Measurements from ENCODE around the gene PRSS57. TPM values are rescaled to one million over a fixed set of nuclear protein-coding genes. Genes with fewer than 3 reads are reported as not detected.

The PRSS57 gene
- total and polyA plus RNA-seq, 2 of the 8 experiments (the other 6 are each of a cell fraction or from before 2014, with no cell fraction given) = not detected

GRCh38 chr19:709965-710571, 14.8 kb upstream of the PRSS57 start:
- peak overlapping the region; percentile 52 to 77 (median 54); a peak in 6 of 8 replicates for H3K4me3 ChIP-seq (ENCODE audit: extremely low read depth in 1 of 4, insufficient read depth in 2 of 4, low read depth in 3 of 4, low read length in 4 of 4)

More at GRCh38 chr19:709965-710571, 14.8 kb upstream of the PRSS57 start:
- no peak overlapping the region for H2BK15ac ChIP-seq (ENCODE audit: low read length)
- H3K9me3 ChIP-seq (ENCODE audit: insufficient read depth in 2 of 2, low read depth in 1 of 2, low read length in 1 of 2) = no peaks in the 10 kb centered on the region
- no peak overlapping the region for H2BK20ac ChIP-seq (ENCODE audit: low read length)
- H3K14ac ChIP-seq (ENCODE audit: insufficient read length) = no peak overlapping the region
- 78% methylated on average over 15 of the region's 27 CpGs; no CpG with 5 or more reads in 1 of the 2 experiments for WGBS, 2 experiments (ENCODE audit: extremely low coverage in 1 of 2, insufficient coverage in 1 of 2, insufficient read length in 1 of 2, insufficient replicate concordance in 2 of 2, low coverage in 1 of 2, low lambda C conversion rate in 2 of 2, missing lambda C conversion rate in 1 of 2)
- H2BK5ac ChIP-seq (ENCODE audit: low read depth, low read length) = no peak overlapping the region
- no peak overlapping the region for H3K4ac ChIP-seq (replicated peaks; ENCODE audit: insufficient read length, low read depth, low read length)
- no peaks in the 10 kb centered on the region for H3K36me3 ChIP-seq (ENCODE audit: control insufficient read depth in 2 of 4, insufficient read depth in 4 of 4, low read length in 3 of 4)
- ChIA-PET POLR2A (ENCODE audit: partially characterized antibody) (no interaction called here), CTCF (ENCODE audit: partially characterized antibody) (interaction anchor here (0.9 to 1.5 kb wide), 4 partner anchors 14 to 46 kb away, joined by 3 to 6 read pairs (median 4); no protein-coding TSS in a partner anchor)
- no peak overlapping the region for H4K91ac ChIP-seq (replicated peaks; ENCODE audit: insufficient read length, low read length)
- H2BK12ac ChIP-seq (ENCODE audit: low read depth, low read length) = no peak overlapping the region
- no peak for TF ChIP-seq RFX5 (IDR thresholded peaks at IDR 0.05; ENCODE audit: borderline replicate concordance, low read depth, low read length)
- no peak for TF ChIP-seq CEBPB (IDR thresholded peaks at IDR 0.05; ENCODE audit: low read depth, low read length)
- no peak for TF ChIP-seq CTBP2 (IDR thresholded peaks at IDR 0.05; ENCODE audit: borderline replicate concordance, insufficient read depth, insufficient read length, low read length)
- TF ChIP-seq RAD21 (IDR thresholded peaks at IDR 0.05 in 1 of 2, conservative IDR thresholded peaks at IDR 0.05 in 1 of 2; ENCODE audit: low read depth in 2 of 2, low read length in 2 of 2) = no peak
- no peak for TF ChIP-seq CHD1 (IDR thresholded peaks at IDR 0.05; ENCODE audit: low read depth, low read length)
- TF ChIP-seq BACH1 (IDR thresholded peaks at IDR 0.05; ENCODE audit: low read length) = no peak
- no peak for TF ChIP-seq HDAC6 (IDR thresholded peaks at IDR 0.05; ENCODE audit: low read depth, low read length)
- no peak for TF ChIP-seq SIX5 (IDR thresholded peaks at IDR 0.05; ENCODE audit: low read depth, low read length)
- DNase-seq (ENCODE audit: low read depth in 1 of 2, low spot score in 2 of 2) (peak in 1 of 2 experiments; percentile 52), FAIRE-seq (no peak)
- H3K27me3 ChIP-seq (replicated peaks in 1 of 4; ENCODE audit: control insufficient read depth in 3 of 4, extremely low read depth in 1 of 4, insufficient read depth in 3 of 4, low read length in 3 of 4) = no peaks in the 10 kb centered on the region
- no peak overlapping the region for H3K18ac ChIP-seq (ENCODE audit: extremely low read depth, low read length)
- H3K79me2 ChIP-seq (ENCODE audit: control insufficient read depth in 1 of 2, insufficient read depth in 2 of 2, low read length in 2 of 2) = no peaks in the 10 kb centered on the region
- no peak overlapping the region for H3K9ac ChIP-seq (replicated peaks in 1 of 4; ENCODE audit: extremely low read depth in 1 of 4, low read depth in 3 of 4, low read length in 3 of 4)
- peak overlapping the region; percentile 50 to 70 for H3K4me2 ChIP-seq (ENCODE audit: insufficient read depth in 1 of 2, low read depth in 2 of 2, low read length in 2 of 2)
- H3K23me2 ChIP-seq (ENCODE audit: low read depth, low read length) = peaks cover 2% of the 10 kb centered on the region; the same call in 1 of the 2 replicates
- peak overlapping the region; percentile 35; the same call in 1 of the 2 replicates for H4K8ac ChIP-seq (ENCODE audit: extremely low read depth, insufficient read depth, low read length)
- no peak overlapping the region for H3K23ac ChIP-seq (ENCODE audit: insufficient read length)
- no peak overlapping the region for H4K5ac ChIP-seq (ENCODE audit: insufficient read length, low read depth, low read length)
- no peak overlapping the region for H3K27ac ChIP-seq (ENCODE audit: low read depth, low read length)
- H2BK120ac ChIP-seq (replicated peaks; ENCODE audit: low read depth, low read length) = no peak overlapping the region
- H2AFZ ChIP-seq (ENCODE audit: low read length) = no peak overlapping the region
- no peak overlapping the region for H2AK5ac ChIP-seq (ENCODE audit: low read depth, low read length)
- H3K56ac ChIP-seq (replicated peaks; ENCODE audit: insufficient read length, low read depth, low read length) = no peak overlapping the region
- peaks cover 0 to 3% of the 10 kb centered on the region in 2 experiments for H4K20me1 ChIP-seq (replicated peaks in 1 of 2; ENCODE audit: control insufficient read depth in 1 of 2, insufficient read depth in 2 of 2, low read length in 2 of 2)
- no peaks in the 10 kb centered on the region for H3K79me1 ChIP-seq (ENCODE audit: low read depth, low read length)
- H3K4me1 ChIP-seq (replicated peaks in 1 of 4; ENCODE audit: control insufficient read depth in 3 of 4, insufficient read depth in 4 of 4, low read length in 3 of 4) = peaks cover 1 to 10% (median 4%) of the 10 kb centered on the region in 4 experiments

All from H1 (cell line).